Astrocyte of the cerebellum (primary cell): ENCODE data around the gene SLC35F6.

Experiments used
- DNase-seq: peaks from one replicate; pipeline ENCODE4 v3.0.0-alpha.2; 2011; ENCODE audit warnings: low read depth
- H3K4me3 ChIP-seq: 2 replicates; pipeline ENCODE4 v1.5.1; 2011; ENCODE audit warnings: mild to moderate bottlenecking, low read depth, low read length, moderate library complexity
- in situ Hi-C: cut with HindIII; loops from 2 replicates; pipeline ENCODE4 v1.10.0; 2017; ENCODE audit warnings: low sequenced_read_pairs
- TF ChIP-seq, protein P1 (sequence below): IDR thresholded peaks from 2 replicates; pipeline ENCODE4 v1.5.1; 2012; ENCODE audit warnings: low read length, low read depth, moderate library complexity, mild to moderate bottlenecking; ENCODE audit errors: missing control alignments

The SLC35F6 gene, protein sequence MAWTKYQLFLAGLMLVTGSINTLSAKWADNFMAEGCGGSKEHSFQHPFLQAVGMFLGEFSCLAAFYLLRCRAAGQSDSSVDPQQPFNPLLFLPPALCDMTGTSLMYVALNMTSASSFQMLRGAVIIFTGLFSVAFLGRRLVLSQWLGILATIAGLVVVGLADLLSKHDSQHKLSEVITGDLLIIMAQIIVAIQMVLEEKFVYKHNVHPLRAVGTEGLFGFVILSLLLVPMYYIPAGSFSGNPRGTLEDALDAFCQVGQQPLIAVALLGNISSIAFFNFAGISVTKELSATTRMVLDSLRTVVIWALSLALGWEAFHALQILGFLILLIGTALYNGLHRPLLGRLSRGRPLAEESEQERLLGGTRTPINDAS

DNA sequence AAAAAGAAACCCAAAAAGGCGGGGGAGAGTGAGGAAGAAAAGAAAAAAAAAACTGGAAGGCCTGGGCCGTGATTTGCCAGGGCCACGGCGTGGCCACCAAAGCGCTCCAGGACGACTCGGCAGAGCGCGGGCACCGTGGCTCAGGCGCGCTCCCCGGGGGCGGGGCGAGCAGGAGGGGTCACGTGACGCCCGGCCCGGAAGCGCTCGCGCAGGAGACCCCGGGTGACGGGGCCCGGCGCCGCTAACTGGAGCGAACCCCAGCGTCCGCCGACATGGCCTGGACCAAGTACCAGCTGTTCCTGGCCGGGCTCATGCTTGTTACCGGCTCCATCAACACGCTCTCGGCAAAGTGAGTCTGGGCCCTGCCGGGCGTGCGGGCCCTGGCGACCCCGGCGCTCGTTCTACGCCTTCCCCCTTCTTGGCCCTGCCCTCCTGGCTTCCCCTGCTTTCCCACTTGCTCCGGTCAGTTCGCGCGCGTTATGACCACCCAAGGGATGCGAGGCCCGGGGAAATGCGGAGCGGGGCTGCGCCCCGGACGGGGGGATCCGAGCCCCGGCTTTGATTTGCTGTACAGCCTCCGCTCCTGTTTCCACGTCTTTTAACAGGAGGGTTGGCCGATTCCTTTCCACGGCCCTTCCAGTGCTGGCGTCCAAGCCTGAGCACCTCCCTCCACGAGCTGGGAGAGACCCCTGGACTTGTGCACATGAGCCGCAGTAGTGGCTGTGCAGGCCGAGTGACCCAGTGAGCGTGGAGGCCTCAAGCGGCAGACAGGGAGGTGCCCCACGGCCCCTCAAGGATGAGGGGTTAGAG, at the start of gene SLC35F6:
Gene SLC35F6, plus strand, starts transcription at position 207 of the 810 bp plus-strand sequence. Its CDS starts 66 bp downstream, at position 273.
- in situ Hi-C loops: no loop called here
- H3K4me3 ChIP-seq: peak within 1 kb of the TSS; percentile 94
- DNase-seq: peak; percentile 27
- TF ChIP-seq, protein P1, sequence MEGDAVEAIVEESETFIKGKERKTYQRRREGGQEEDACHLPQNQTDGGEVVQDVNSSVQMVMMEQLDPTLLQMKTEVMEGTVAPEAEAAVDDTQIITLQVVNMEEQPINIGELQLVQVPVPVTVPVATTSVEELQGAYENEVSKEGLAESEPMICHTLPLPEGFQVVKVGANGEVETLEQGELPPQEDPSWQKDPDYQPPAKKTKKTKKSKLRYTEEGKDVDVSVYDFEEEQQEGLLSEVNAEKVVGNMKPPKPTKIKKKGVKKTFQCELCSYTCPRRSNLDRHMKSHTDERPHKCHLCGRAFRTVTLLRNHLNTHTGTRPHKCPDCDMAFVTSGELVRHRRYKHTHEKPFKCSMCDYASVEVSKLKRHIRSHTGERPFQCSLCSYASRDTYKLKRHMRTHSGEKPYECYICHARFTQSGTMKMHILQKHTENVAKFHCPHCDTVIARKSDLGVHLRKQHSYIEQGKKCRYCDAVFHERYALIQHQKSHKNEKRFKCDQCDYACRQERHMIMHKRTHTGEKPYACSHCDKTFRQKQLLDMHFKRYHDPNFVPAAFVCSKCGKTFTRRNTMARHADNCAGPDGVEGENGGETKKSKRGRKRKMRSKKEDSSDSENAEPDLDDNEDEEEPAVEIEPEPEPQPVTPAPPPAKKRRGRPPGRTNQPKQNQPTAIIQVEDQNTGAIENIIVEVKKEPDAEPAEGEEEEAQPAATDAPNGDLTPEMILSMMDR: no peak

DNA sequence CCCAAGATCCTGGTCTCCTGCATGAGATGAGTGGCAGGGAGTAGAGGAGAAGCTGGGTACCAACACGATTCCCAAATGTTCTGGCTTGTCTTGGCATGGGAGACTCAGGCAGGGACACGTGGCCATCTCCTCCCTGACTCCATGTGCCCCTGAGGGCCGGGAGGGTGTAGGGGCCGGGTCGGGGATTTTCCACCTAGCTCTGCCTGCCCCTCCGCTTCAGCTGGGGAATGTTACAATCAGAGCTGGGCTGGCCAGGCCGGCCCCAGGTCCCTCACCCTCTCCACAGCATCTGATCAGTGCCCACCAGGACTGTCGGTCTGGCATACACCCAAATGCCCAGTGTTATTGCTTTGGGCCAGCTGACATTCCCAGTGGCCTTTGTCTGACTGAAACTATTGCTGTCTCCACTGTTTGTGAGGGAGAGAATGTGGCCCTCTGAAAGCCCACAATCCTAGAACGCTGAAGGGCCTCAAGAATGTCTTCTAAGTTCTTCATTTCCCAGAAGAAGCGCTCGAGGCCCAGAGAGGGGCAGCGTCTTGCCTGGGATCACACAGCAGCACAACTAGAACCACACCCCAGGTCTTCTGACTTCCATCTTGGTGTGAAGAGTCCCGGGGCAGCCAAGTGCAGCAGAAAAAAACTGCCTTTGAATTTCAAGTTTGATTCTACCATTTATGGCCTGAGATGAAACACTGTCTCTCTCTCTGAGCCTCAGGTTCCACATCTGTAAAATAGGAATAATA, 48.4 kb upstream of the SLC35F6 start:
- TF ChIP-seq, protein P1: no peak
- no peak for DNase-seq
- no peak overlapping the region for H3K4me3 ChIP-seq
- in situ Hi-C loops: no loop called here

DNA sequence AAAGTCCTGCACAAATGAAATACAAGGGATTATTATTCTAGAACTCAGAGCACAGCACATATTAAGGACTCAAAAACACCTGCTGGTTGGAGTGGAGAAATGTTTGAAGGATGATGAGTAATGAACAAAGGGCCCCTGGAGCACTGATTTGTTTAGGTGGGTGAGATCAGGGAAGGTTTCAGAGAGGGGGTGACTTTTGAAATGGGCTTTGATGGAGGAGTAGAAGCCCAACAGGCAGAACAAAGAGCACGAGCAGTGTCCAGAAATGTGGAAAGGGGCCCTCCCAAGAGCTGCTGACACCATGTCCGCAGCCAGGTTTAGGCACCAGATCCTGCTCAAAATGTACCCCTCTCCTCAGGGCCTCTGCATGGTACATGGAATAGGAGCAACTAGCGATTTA, 47.7 kb upstream of the SLC35F6 start:
- no peak for DNase-seq
- in situ Hi-C loops: no loop called here
- H3K4me3 ChIP-seq: no peak overlapping the region
- TF ChIP-seq, protein P1: no peak

DNA sequence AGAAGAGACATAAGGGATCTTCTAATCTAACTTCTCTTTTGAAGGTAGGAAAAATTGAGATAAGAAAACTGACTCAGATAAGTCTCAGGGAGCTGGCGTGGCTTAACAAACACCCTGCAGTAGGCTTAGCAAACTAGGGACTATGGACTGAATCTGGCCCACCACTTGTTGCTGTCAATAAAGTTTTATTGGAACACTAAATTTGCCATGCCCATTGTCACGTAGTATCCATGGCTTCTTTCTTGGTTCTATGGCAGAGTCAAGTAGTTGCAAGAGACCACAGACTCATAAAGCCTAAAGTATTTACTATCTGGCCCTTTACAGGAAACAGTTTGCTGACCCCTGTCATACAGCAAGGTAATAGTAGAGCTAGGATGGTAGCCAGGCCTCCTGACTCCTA, 47.3 kb upstream of the SLC35F6 start:
- DNase-seq: no peak
- H3K4me3 ChIP-seq: no peak overlapping the region
- TF ChIP-seq, protein P1: no peak
- in situ Hi-C loops: no loop called here

DNA sequence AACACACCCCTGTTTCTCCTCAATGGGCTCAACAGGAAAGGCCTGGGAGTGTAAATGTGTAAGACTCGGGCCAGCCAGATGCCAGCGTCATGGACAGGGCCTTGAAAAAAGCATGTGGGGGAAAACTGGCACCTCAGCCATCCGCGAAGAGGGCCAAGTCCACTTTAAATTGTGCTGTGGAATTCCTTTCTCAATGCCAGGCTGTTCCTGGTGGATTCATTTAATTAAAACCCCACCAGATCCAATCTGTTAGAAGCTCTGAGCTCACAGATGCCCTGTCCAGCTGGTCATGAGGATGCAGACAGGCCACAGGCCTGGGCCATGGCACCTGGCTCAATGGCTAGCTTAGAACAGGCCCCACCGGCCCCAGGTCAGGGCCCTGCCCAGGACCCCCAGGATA, 46.7 kb upstream of the SLC35F6 start:
- TF ChIP-seq, protein P1: no peak
- no peak for DNase-seq
- in situ Hi-C loops: no loop called here
- H3K4me3 ChIP-seq: no peak overlapping the region
